ENCODE results near the gene MCEMP1. TPM values are rescaled to one million over a fixed set of nuclear protein-coding genes. Genes with fewer than 3 reads are reported as not detected.

Gene MCEMP1
- total RNA-seq (under 1 TPM in 3 of 4 donors, not detected in 1; 0.36 to 0.49 (median 0.41) TPM), polyA plus RNA-seq (1 to 10 TPM in 2 of 3 donors, under 1 TPM in 1; 0.51 to 2.8 (median 1.8) TPM)

GRCh38 chr19:7676854-7677253, at the start of gene MCEMP1:
TSS of gene MCEMP1 (plus strand) at chr19:7677090. CDS start at chr19:7677121, 31 bp downstream.
- H3K27me3 ChIP-seq = peaks cover 0 to 54% (median 26%) of the 10 kb centered on the region in 3 donors
- intact Hi-C loops (cut with DNase I) = no loop called here
- peaks cover 0 to 15% (median 7%) of the 10 kb centered on the region in 4 donors for H3K4me1 ChIP-seq
- no peak for DNase-seq
- no peaks in the 10 kb centered on the region for H3K36me3 ChIP-seq
- TF ChIP-seq POLR2AphosphoS5 (IDR thresholded peaks at IDR 0.05) (no peak), CTCF (IDR thresholded peaks at IDR 0.05) (no peak), POLR2A (IDR thresholded peaks at IDR 0.05) (no peak), EP300 (IDR thresholded peaks at IDR 0.05) (no peak)
- H3K27ac ChIP-seq = no peak within 1 kb of the TSS
- H3K9me3 ChIP-seq = no peaks in the 10 kb centered on the region
- WGBS, 2 donors = 31 to 48% methylated on average over 10 of the region's 10 CpGs
- H3K4me3 ChIP-seq = peak within 1 kb of the TSS in 1 of 4 donors; percentile 5

- no peak overlapping the region for H3K4me3 ChIP-seq
- no peaks in the 10 kb centered on the region for H3K27me3 ChIP-seq
- H3K36me3 ChIP-seq = peaks cover 13 to 49% (median 28%) of the 10 kb centered on the region in 4 donors
- 89 to 96% methylated on average over 24 of the region's 24 CpGs for WGBS, 2 donors
- TF ChIP-seq POLR2A (IDR thresholded peaks at IDR 0.05) (no peak), POLR2AphosphoS5 (IDR thresholded peaks at IDR 0.05) (no peak), EP300 (IDR thresholded peaks at IDR 0.05) (no peak), CTCF (IDR thresholded peaks at IDR 0.05) (no peak)
- H3K9me3 ChIP-seq = no peaks in the 10 kb centered on the region
- intact Hi-C loops (cut with DNase I) = loop anchor here (10.0 kb wide), 1 partner anchor 232 kb away; no protein-coding TSS in a partner anchor
- no peak for DNase-seq
- H3K27ac ChIP-seq = no peak overlapping the region
- peaks cover 0 to 38% (median 33%) of the 10 kb centered on the region in 4 donors for H3K4me1 ChIP-seq
Measured at GRCh38 chr19:7627166-7627565, 49.7 kb upstream of the MCEMP1 start.

GRCh38 chr19:7628589-7629311, 48.1 kb upstream of the MCEMP1 start:
- Histone ChIP-seq H3K4me3 (peak overlapping the region; percentile 78 to 98 (median 97)), H3K9me3 (no peaks in the 10 kb centered on the region), H3K36me3 (peaks cover 0 to 40% (median 12%) of the 10 kb centered on the region in 4 donors), H3K27me3 (no peaks in the 10 kb centered on the region), H3K4me1 (peaks cover 0 to 38% (median 33%) of the 10 kb centered on the region in 4 donors), H3K27ac (peak overlapping the region; percentile 81 to 91 (median 88))
- intact Hi-C loops (cut with DNase I) = loop anchor here (2.0 to 10.0 kb wide), 2 partner anchors 52 to 234 kb away; partner anchors contain the start of gene TRAPPC5
- WGBS, 2 donors = 2 to 6% methylated on average over 15 of the region's 15 CpGs
- DNase-seq = no peak
- TF ChIP-seq EP300 (IDR thresholded peaks at IDR 0.05) (no peak), POLR2A (IDR thresholded peaks at IDR 0.05) (no peak), POLR2AphosphoS5 (IDR thresholded peaks at IDR 0.05) (no peak), CTCF (IDR thresholded peaks at IDR 0.05) (no peak)

GRCh38 chr19:7629347-7630054, 47.4 kb upstream of the MCEMP1 start, which contains the start of the genes PET100 and XAB2:
TSS of gene PET100 (plus strand) at chr19:7629793. CDS start at chr19:7629834, 41 bp downstream.
TSS of gene XAB2 (minus strand) at chr19:7629545. CDS start at chr19:7629527, 18 bp downstream.
- Histone ChIP-seq H3K27ac (peak within 1 kb of the TSS; percentile 81 to 91 (median 88)), H3K27me3 (no peaks in the 10 kb centered on the region), H3K36me3 (peaks cover 0 to 32% (median 6%) of the 10 kb centered on the region in 4 donors), H3K9me3 (no peaks in the 10 kb centered on the region), H3K4me3 (peak within 1 kb of the TSS; percentile 78 to 98 (median 97)), H3K4me1 (peaks cover 0 to 38% (median 33%) of the 10 kb centered on the region in 4 donors)
- 0% methylated on average over 40 of the region's 40 CpGs for WGBS, 2 donors
- intact Hi-C loops (cut with DNase I) = loop anchor here (2.0 to 10.0 kb wide), 2 partner anchors 51 to 235 kb away; partner anchors contain the start of gene TRAPPC5
- DNase-seq = peak; percentile 99
- no peak for TF ChIP-seq POLR2A (IDR thresholded peaks at IDR 0.05)
- TF ChIP-seq EP300 (IDR thresholded peaks at IDR 0.05) = no peak
- no peak for TF ChIP-seq CTCF (IDR thresholded peaks at IDR 0.05)
- peak; percentile 54 to 77 (median 74) for TF ChIP-seq POLR2AphosphoS5 (IDR thresholded peaks at IDR 0.05)

Measured in sigmoid colon (tissue), 7 donors.